GM18520 (cell line): Measurements from ENCODE around the gene UQCC2.

Experiments
- ATAC-seq: cut with Tn5 transposase; IDR thresholded peaks from one replicate; pipeline ENCODE4 v1.9.1; 2021; ENCODE audit not compliant: unreplicated experiment

Gene UQCC2

GRCh38 chr6:33692078-33692759 lies 19.3 kb downstream of the UQCC2 start:
- ATAC-seq = no peak

DNA sequence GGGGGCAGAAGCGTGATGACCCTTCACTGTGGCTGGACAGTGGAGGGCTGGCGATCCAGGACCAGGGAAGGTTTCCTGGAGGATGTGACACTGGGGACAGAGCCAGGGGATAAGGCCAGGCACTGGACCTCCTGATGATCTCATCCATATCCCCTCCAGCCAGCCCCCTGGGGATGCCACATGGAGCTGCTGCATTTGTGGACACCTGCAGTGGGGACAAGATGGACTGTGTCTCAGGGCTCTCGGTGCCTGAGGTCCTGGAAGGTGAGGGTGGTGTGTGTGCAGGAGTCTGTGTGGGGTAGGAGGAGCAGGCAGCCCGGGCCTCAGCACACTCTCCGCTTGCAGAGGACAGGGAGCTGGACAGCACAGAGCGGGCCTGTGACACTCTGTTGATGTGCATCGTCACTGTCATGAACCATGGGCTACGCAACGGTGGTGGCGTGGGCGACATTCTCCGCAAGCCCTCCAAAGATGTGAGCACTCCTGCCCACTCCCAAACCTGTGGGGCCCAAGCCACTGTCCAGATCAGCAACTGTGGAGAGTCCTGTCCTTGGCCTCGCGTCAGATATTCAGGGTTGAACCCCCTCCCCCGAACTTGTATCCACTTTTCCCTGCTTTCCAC lies 19.9 kb downstream of the UQCC2 start:
- ATAC-seq = no peak

DNA sequence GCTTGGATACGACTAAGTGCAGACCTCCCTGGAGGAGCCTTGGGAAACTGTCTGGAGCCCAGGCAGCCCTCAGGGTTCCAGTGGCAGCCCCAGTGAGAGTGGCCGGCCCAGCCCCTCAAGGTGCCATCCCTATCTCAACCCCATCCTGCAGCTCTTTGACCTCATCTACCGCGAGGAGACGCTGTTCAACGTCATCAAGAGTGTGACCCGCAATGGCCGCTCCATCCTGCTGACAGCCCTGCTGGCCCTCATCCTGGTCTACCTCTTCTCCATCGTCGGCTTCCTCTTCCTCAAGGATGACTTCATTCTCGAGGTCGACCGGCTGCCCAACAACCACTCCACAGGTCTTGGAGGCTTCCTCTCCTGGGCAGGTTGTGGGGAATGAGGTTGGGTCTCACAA lies 20.7 kb downstream of the UQCC2 start:
- no peak for ATAC-seq

DNA sequence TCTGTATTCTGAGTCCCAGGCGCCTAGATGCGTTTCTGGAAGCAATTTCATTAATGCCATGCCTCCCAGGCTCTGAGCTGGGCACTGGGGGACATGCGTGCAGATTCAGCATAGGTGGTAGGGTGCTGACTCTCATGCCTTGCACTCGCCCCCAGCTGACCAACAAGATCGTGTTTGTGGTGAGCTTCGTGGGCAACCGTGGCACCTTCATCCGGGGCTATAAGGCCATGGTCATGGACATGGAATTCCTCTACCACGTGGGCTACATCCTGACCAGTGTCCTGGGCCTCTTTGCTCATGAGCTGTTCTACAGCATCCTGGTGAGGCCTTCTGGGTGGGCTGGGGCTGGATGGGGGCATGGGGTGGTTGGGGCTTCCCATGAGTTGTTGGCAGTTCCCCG lies 21.6 kb downstream of the UQCC2 start:
- no peak for ATAC-seq

DNA sequence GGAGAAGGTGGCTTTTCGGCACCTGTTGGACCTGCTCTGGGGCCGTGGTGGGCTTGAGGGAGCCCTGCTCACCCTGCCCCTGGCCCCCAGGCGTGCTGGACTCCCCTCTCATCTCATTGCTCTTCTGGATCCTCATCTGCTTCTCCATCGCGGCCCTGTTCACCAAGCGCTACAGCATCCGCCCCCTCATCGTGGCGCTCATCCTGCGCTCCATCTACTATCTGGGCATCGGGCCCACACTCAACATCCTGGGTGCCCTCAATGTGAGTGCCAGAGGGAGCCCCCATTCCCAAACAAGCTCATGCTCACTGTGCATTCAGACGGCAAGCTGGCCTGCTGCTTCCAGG lies 22.4 kb downstream of the UQCC2 start:
- ATAC-seq = no peak

DNA sequence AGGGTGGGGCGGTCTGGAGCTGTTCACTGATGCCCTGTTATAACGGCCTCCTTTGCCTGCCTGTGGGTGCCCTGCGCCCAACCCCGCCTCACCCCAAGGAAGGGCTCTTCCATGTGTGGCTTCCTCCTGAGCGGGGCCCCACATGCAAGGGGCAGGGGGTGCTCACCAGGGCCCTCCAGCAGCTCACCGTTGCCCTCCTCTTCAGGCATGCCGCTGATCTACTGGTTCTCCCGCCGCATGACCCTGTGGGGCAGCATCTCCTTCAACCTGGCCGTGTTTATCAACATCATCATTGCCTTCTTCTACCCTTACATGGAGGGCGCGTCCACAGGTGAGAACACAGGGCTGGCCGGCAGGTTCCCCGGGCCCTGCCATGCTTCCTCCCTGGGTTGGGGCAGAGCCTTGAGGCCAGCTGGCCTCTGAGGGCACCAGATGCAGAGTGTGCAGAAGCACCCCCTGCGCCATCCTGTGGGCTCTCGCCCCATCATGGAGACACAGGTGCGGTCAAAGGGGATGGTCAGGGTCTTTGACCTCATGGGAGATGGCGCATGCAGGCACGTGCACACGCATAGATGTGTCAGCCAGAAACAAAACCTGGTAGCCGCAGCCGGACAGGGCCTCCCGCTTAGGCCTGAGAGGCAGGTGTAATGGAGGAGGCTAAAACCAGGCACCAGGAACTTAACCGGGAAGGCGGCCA lies 22.9 kb downstream of the UQCC2 start:
- ATAC-seq = no peak

- ATAC-seq = no peak
Observed at GRCh38 chr6:33688006-33688405, 23.5 kb downstream of the UQCC2 start.

GRCh38 chr6:33686981-33687975 lies 24.2 kb downstream of the UQCC2 start:
- ATAC-seq = no peak

GRCh38 chr6:33686225-33686924 lies 25.1 kb downstream of the UQCC2 start:
- no peak for ATAC-seq

GRCh38 chr6:33685411-33686224 lies 25.9 kb downstream of the UQCC2 start:
- no peak for ATAC-seq

- ATAC-seq = no peak
Observed at GRCh38 chr6:33684983-33685382, 26.5 kb downstream of the UQCC2 start.

DNA sequence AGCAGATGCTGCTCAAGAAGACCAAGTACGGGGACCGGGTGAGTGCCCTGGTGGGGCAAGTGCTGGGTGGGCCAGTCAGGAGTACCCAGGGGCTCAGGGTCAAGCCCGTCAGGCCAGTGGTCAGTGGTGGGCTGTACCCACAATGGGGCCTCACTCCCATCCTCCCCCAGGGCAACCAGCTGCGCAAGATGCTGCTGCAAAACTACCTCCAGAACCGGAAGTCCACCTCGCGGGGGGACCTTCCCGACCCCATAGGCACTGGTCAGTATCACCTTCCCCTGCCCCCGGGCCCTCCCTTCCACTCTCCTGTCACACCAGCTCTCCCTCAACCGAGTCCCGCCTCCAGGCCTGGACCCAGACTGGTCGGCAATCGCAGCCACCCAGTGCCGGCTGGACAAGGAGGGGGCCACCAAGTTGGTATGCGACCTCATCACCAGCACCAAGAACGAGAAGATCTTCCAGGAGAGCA lies 27.0 kb downstream of the UQCC2 start:
- ATAC-seq = no peak

DNA sequence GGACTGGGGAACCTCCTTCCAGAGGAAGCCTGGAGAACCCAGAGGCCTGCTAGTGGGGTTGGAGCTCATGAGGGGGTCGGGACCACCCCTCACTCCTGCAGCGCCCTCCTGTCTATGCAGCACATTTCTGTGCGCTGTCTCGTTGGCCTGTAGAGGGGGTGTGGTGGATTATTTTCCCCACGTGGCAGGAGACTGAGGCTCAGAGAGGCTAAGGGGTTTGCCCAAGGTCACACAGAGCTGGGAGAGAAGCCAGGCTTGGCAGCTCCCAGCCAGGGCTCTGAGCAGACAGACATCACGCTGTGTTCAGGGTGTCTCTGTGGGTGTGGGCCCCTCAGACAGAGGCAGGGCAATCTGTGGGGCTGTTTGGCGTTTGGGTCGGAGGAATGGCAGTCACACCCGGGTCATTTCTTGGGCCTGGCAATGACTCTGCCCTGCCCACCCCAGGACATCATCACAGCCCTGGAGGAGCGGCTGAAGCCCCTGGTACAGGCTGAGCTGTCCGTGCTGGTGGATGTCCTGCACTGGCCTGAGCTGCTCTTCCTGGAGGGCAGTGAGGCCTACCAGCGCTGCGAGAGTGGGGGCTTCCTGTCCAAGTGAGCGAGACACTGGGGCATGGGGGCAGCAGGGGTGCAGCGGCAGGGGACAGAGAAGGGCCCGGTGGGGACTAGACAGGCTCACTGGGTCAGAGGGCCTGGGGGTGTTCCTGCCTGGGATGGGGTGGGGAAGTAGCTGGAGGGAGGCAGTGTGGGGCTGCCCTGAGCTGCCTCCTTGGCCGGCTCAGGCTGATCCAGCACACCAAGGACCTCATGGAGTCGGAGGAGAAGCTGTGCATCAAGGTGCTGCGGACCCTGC lies 27.7 kb downstream of the UQCC2 start:
- no peak for ATAC-seq

DNA sequence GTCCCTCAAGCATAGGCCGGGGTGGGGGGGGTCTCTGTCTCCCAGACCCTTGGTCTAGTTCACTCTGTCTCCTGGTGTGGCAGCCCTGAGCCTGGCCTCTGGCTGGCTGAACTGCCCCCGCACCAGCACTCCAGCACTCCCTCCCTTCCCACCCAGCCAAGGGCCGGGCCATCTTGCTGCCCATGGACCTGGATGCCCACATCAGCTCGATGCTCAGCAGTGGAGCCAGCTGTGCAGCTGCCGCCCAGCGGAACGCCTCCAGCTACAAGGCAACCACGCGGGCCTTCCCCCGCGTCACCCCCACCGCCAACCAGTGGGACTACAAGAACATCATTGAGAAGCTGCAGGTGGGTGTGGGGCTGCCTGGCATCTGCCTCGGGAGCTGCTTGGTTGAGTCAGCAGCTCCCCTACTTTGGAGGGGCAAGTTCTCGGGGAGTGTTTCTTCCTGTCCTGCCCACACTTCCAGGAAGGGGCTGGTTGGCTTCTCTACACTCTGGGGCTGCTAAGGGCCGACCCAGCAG lies 28.4 kb downstream of the UQCC2 start:
- ATAC-seq = no peak

- no peak for ATAC-seq
Observed at GRCh38 chr6:33682341-33682740, 29.2 kb downstream of the UQCC2 start.

GRCh38 chr6:33679761-33680160 lies 31.7 kb downstream of the UQCC2 start:
- no peak for ATAC-seq

GRCh38 chr6:33678932-33679490 lies 32.5 kb downstream of the UQCC2 start:
- no peak for ATAC-seq

DNA sequence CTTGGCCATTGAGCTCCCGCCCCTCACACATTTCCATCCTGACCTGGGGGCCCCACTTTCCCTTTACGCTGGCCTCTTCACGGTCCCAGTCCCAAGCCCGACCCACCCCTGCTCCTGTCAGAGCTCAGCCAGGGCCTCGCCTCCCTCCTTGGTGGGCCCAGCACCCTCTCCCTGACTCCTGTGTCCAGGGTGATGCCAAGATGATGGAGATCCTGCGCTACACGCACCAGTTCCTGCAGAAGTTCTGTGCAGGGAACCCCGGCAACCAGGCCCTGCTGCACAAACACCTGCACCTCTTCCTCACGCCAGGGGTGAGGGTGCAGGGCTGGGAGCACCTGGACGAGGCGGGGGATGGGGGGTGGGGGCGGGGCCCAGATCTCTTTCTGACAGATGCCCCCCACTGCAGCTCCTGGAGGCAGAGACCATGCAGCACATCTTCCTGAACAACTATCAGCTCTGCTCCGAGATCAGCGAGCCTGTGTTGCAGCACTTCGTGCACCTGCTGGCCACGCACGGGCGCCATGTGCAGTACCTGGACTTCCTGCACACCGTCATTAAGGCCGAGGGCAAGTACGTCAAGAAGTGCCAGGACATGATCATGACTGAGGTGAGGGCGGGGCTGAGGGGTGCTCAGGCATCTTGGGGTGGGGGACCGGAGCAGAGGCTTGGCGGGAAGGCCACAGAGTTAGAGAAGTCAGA lies 33.1 kb downstream of the UQCC2 start:
- ATAC-seq = no peak
